Embryonic facial prominence (tissue), 1 donor: ENCODE data around the gene FGGY.

Source experiments
- DNase-seq: peaks from one replicate; pipeline ENCODE4 v3.0.0-alpha.2; 2016; ENCODE audit errors: extremely low spot score

FGGY gene

GRCh38 chr1:59765011-59765730 lies 468.3 kb downstream of the FGGY start:
- no peak for DNase-seq

DNA sequence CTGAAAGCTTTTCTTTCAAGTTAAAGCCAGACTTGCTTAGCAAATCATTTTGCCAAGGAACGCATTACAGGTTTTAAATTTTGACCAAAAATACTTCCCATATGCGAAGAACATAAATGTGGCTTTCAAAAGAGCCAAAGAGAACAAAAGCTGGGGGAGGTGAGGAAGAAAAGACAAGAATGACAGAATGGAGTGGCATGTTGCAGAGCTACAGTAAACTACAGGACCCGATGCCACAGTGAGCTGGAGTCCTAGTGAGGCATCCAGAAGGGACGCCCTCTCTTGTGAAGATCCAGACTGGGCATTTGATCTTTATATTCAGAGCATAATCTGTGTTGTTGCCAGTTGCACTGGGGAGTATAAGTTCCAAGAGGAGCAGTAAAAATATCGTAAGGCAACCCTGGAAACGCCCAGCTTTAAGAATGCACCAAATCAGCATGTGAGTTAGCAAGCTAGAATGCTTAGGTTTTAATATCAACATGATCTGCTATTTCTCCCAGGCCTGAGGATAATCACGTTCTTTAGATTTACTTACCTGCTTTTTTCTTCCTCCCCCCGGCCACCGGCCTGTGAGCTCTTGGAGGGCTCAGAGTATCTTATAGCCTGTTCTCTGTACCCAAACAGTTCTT lies 469.4 kb downstream of the FGGY start:
- DNase-seq: no peak

DNA sequence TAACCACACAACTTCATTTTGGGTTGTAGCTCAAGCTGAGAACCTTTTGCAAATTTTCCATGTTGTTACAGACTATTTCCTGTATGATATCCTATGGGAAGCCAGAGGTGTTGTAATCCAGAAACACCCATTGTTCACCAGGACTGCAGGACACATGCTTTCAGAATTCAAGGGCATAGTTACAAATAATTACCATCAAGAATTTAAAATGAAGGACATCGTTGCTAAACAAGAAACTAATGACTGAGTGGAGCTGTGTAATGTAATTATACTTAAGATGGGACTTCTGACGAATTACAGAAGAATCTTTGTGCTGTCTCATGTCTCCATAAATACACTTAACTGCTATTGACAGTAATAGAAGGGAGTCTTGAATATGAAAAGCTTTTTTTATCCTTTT lies 470.2 kb downstream of the FGGY start:
- no peak for DNase-seq

GRCh38 chr1:59768792-59769735 lies 472.2 kb downstream of the FGGY start:
- no peak for DNase-seq

- no peak for DNase-seq
Measured at GRCh38 chr1:59769736-59770095, 472.8 kb downstream of the FGGY start.

DNA sequence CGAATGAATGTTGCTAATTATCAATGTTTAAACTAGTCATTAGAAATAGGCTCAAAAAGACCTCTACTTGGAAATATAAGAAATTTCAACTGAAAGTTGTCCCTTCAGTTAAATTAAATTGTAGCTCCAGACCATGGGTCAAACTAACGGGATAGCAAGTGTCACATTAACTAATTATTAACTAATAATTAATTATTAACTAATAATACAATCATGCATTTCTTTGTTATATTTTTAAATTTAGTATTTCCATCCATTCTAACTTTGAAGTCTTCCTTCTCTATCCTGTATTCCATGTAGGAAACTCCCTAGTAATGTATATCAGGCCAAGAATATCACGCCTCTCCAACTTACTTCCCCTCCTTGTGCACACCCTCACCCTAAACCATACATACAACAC lies 474.5 kb downstream of the FGGY start:
- DNase-seq: no peak

DNA sequence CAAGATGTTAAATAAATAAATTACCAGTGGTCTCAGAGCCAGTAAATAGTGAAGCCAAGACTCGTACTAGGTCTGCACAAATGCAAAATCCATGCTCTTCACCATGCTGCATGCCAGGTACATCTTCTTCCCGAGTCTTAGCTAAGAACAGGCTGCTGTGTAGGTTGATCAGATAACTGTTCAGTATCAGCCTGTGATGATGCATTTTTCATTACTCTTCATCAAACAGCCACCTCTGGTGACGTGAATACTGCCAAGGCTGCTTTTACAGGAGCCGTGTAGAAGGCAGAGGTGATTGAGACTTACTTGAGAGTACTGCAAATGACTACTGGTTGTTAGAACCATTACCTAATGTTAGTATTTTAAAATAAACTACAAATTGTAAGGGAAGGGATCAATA lies 478.6 kb downstream of the FGGY start:
- no peak for DNase-seq

DNA sequence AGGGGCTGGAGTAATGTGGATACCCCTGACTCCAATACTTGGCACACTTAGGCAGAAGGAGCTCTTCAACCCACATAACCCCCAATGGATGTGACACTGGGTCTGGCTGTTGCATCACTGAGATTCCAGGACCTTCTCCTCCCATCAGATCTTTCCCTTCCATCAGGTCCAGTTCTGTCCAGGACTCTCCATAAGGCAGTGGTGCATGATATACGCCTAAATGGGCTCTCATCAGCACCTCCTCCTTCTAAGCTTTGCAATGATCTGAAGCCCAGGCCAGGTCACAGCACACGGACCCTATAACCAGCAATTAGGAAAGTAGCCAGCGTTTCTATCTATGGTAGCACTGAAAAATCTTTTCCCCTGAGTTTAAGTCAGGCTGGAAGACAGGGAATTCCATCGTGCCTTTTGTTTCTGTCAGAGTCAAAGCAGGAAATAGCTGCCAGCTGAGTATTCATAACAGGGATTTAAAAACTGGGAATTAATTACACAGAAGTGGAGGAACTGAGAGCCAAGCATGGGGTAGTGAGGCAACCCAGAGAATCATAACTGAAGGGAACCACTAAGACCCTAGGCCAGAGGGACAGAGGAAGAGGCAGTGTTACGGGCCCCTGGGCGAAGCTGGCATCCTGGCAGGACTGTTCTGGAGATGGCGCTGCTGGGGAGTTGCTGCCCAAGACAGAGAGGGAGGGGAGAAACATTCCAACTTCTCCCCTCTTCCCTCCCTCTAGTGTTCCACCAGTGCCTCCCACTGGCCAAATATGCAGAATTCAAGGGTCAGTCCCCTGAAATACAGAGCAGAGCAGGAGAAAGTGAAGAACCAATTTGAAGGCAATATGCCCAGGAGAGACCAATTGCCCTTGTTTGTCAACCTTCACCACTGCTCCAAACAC lies 480.3 kb downstream of the FGGY start:
- DNase-seq: no peak

DNA sequence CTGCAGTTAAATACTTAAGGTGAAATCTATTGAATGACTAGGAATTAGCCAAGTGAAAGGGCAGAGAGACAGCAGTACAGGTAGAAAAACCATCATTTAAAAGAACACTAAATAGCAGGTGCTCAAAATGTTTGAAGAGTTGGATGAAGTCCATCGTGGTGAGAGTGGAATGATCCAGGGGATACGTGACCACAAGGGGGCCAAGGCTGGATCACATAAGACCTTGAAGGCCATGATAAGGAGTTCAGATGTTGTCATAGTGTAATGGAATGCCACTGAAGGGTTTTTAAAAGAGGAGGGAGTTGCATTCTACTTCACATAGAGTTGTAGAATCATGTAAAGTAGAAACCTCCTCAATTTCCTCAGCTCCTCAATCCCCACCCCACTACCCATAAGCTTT lies 483.1 kb downstream of the FGGY start:
- DNase-seq: no peak

DNA sequence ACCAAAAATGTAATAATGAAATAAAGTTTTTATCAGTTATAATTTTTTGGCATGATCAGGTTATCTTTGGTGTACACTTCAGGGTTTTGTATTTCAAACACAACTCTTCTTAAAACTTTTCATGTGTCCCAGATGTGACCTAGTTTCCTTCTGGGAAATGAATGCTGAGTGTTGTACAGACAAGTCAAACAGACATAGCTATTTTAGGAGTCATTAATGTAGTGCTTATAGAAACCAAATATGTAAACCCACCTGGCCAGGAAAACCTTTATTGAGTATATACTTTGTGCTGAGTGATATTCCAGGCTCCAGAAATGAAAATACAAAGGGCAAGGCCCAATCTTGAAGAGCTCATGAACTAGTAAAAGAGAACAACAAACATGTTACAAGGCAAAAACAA lies 491.9 kb downstream of the FGGY start:
- no peak for DNase-seq

DNA sequence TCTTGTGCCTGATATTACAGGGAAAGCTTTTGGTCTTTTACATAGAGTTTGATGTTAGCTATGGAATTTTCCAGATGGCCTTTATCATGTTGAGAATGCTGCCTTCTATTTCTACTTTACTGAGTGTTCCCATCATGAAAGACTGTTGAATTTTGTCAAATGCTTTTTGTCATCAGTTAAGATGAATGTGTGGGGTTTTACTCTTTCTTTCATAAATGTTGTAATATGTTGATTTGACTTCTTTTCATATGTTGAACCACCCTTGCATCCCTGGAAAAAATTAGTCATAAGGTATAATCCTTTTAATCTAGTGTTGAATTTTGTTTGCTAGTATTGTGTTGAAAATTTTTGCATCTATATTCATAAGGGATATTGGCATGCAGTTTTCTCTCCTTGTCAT lies 501.7 kb downstream of the FGGY start:
- DNase-seq: no peak

DNA sequence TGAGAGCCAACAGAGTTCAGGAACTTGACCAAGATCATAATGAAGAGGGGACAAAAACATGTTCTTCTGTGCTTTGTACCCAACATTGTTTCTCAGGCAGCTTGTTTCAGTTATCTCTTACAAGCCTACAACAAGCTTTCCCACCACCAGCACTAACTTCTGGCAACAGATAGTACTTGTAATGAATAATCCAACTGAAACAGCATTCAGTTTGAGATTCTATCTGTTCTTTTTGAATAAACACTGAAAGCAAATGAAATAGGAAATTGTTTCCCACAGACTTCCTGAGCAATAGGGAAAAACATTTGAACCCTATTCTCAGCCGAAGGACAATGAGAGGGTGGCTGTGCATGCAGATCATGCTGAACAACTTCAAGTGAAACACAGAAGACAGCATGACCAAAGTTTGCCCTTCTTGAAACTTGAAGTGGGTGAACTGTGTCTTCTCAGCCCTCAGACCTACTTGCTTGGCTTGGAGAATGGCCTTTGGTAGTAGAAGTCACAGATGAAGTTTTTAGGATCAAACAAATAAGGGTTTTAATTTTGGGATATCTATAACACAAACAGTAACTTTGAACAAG lies 506.7 kb downstream of the FGGY start:
- no peak for DNase-seq

GRCh38 chr1:59804301-59804700 lies 507.4 kb downstream of the FGGY start:
- no peak for DNase-seq

GRCh38 chr1:59805554-59805953 lies 508.7 kb downstream of the FGGY start:
- no peak for DNase-seq
